Inflammatory macrophage treated with lipopolysaccharide for 1 hour (primary cell): ENCODE results near the gene RIPOR3.
"Not testable (repeated sequence)": the region's sequence is repeated elsewhere in the genome, so short reads cannot be mapped to it uniquely, and the experiment has no call there.

Source experiments
- DNase-seq, 2 donors: peaks; one replicate each; pipeline ENCODE4 v3.0.0-alpha.2; 2020 to 2022

RIPOR3 gene

DNA sequence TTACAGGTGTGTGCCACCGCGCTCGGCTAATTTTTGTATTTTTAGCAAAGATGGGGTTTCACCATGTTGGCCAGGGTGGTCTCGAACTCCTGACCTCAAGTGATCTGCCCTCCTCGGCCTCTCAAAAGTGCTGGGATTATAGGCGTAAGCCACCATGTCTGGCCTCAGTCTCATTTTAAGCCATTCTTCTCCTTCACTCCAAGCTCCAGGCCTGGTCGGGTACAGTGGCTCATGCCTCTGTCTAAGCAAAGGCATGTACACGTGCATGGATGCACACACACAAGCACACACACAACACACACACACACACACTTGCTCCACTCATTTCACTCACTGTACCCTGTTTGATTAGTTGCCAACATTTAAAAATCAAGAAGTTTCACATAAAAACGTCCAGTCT is 32.3 kb upstream of the RIPOR3 start:
- no peak for DNase-seq

DNA sequence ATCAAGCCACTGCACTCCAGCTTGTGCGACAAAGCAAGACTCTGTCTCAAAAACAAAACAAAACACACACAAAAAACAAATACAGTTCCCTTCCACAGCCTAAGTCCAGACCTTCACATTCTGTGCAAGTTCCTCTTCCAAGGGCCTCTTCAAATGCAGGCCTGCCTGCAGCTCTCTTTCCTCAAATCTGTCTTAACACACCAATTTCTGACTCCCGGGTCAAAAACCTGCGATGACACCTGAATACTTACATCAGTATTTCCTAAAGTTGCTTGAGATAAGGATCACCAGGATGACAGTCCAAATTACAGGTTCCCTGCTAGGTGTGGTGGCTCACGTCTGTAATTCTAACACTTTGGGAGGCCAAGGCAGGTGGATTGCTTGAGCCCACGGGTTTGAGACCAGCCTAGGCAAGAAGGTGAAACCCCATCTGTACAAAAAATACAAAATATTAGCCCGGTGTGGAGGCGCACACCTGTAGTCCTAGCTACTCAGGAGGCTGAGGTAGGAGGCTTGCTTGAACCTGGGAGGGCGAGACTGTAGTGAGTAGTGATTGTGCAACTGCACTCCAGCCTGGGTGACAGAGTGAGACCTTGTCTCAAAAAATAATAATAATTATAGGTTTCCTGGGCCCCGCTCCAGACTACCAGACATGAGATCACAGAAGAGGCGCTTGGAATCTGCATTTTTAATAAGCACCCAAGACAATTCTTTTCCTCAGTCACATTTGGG is 31.2 kb upstream of the RIPOR3 start:
- no peak for DNase-seq

DNA sequence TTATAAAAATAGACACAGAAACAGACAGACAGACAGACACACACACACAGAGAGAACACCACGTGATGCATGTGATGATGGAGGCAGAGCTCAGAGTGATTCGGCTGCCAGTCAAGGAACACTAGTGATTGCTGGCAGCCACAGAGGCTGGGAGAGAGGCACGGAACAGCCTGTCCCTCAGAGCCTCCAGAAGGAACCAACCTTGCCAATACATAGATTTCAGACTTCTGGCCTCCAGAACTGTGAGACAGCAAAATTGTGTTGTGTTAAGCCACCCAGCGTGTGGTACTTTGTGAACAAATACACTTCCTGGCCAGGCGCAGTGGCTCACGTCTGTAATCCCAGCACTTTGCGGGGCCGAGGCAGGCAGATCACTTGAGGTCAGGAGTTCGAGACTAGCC is 30.5 kb upstream of the RIPOR3 start:
- no peak for DNase-seq

DNA sequence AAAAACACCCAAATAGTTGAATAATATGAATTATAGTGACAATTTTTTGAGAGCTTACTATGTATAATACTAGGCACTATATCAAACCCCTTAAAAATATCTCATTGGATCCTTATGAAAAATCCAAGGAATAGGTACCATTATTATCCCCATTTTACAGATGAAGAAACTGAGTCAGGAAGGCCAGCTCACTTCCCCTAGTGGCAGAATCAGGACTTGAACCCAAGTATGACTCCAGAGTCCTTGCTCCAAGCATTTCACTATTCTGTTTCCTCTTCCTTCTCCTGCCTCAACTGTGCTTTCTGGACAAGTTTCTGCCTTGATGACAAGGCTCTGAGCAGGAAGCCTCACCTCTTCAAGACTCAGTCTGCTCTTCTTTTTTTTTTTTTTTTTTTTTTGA is 29.2 kb upstream of the RIPOR3 start:
- no peak for DNase-seq

DNA sequence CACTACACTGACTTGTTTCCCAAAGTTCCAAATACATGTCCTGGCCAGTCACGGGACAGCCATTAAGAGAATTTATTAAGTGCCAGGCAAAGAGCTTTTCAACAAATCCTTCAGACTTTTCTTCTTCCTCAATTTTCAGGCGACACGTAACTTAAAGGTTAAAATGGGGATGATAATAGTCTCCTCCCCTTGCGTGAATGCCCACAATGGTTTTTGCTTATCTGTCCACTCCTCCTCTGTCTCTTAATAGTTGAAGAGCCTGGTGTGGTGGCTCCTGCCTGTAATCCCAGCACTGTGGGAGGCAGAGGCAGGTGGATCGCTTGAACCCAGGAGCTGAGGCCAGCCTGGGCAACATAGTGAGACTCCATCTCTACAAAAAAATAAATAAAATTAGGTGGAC is 28.7 kb upstream of the RIPOR3 start:
- no peak for DNase-seq

DNA sequence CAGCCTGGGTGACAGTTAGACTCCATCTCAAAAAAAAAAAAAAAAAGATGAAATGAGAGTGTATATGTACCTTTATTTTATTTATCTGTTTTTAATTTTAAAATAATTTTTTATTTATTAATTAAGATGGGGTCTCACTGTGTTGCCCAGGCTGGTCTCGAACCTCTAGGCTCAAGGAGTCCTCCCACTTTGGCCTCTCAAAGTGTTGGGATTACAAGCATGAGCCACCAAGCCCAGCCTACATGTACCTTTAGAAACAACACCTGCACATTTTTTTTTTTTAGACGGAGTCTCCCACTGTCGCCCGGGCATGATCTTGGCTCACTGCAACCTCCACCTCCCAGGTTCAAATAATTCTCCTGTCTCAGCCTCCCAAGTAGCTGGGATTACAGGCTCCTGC is 28.0 kb upstream of the RIPOR3 start:
- no peak for DNase-seq

DNA sequence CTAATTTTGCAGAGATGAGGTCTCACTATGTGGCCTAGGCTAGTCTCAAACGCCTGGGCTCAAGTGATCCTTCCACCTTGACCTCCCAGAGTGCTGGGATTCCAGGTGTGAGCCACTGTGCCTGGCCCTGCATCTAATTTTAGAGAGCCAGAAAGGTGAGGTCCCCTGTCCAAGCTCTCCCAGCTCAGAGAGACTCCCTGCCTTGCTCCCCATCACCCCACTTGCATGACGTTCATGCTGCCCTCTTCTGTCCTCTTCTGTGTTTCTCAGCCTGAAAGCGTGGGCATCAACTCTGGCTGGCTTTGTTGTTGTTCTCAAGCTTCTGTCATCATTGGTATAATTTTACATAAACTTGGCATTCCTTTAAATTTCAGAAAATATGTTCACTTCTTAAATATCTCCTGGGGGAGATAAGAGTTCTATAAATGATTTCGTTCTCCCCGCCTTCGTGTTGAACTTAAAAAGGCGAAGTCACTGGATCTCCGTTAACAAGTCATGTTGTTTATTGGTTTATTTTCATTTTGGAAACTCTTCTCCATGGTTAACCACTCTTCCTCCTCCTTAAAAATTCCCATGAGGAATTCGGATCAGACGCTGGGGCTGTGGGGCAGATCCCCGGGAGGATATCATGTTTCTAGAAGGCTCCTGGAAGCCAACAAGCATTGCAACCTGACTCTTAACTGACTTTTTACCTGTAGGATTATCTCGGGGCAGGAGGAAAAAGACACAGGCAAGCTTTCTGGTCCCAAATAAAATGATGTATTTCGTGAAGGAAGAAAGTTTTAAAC is 26.8 kb upstream of the RIPOR3 start:
- DNase-seq = no peak

DNA sequence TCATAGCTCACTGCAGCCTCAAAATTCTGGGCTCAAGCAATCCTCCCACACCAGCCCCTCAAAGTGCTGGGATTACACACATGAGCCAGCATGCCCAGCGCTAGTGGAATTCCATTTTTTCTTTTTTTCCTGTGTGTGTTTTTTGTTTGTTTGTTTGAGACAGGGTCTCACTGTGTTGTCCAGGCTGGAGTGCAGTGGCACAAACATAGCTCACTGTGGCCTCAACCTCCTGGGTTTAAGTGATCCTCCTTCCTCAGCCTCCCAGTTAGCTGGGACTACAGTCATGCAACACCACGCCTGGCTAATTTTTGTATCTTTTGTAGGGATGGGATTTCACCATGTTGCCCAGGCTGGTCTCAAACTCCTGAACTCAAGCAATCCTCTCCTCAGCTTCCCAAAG is 26.0 kb upstream of the RIPOR3 start:
- no peak for DNase-seq

DNA sequence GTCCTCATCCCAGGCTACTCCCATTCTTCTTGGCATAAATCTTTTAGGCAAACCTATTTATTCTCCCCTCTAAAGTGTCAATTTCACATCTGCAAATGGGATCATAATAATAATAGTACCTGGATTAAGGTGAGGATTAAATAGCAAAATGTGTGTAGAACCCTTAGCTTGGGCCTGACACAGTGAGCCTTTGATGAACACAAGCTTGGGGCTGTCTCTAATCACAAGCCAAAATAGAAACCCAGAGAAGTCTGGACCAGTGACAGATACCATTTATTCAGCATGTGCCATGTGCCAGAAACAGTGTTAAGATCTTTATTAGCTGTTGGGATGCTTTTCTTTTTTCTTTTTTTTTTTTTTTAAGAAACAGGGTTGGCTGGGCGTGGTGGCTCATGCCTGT is 25.2 kb upstream of the RIPOR3 start:
- no peak for DNase-seq

DNA sequence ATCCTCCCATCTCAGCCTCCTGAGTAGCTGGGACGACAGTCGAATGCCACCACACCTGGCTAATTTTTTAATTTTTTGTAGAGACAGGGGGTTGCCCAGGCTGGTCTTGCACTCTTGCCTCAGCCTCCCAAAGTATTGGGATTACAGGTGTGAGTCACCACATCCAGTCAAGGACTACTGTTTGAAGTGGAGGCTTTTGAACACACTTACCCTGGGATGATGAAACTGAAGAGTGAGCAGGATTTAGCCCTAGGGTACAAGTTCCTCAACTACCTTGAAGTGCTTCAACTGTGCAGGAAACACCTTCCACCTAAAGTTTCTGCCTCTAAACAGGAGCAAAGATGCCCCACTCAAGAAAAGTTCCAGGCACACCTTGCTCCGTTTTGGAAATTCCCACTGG is 24.4 kb upstream of the RIPOR3 start:
- DNase-seq = no peak

DNA sequence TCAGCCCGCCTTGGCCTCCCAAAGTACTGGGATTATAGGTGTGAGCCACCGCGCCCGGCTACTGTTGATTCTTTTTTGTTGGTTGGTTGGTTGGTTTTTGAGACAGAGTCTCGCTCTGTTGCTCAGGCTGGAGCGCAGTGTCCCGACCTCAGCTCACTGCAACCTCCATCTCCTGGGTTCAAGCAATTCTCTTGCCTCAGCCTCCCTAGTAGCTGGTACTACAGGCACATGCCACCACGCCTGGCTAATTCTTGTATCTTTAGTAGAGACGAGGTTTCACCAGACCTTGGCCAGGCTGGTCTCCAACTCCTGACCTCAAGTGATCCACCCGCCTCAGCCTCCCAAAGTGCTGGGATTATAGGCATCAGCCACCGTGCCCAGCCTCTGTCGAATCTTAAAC is 23.1 kb upstream of the RIPOR3 start:
- not testable (repeated sequence) for DNase-seq

DNA sequence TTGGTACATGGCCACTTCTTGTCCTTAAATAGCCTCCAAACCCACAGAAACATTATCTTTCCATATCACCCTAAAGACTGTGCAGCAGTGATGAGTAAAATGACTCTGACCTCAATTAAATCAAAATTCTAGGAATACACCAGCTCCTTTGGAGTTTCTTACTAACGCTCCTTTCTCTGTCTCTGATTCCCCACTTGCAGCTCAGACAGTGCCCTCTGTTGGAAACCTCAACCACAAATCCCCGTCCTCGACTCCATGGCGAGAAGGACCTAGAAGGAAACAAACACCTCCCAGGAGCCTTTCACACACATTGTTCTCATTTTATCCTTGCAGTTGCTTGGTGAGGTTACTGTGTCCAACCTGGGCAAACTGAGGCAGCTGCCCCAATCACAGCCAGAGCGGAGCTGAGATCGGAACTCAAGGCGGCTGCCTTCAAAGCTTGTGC is 22.3 kb upstream of the RIPOR3 start:
- no peak for DNase-seq

DNA sequence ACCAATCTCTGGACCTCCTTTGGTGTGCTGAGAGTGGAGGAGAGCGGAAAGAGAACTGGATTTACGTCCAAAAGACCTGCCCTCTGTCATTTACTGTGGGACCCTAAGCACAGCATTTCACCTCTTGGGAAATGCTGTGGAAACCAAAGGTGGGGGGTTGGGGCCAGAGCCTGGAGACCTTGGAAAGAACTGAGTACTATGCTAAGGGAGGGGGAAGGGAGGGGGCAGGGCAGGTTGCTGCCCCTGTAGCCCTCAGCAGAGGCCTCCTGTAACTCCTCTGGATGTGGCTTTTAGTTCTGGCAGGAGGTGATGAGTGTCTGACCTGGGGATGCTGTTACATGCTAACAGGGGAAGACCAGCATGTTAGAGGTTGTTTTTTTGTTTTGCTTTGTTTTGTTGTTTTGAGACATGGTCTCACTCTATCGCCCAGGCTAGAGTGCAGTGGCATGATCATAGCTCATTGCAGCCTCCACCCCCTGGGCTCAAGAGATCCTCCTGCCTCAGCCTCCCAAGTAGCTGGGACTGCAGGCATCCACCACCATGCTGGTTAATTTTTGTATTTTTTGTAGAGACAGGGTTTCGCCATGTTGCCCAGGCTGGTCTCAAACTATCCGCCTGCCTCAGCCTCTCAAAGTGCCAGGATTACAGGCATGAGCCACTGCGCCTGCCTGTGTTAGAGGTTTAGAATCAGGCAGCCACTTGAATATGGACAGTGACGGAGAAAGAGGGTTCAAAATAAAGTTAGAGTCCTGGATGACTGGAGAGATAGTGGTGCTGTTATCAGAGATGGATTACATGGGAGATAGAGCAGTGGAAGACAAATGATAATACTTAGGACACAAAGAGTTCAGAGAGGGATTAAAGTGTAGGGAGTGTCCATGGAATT is 21.7 kb upstream of the RIPOR3 start:
- DNase-seq = no peak

DNA sequence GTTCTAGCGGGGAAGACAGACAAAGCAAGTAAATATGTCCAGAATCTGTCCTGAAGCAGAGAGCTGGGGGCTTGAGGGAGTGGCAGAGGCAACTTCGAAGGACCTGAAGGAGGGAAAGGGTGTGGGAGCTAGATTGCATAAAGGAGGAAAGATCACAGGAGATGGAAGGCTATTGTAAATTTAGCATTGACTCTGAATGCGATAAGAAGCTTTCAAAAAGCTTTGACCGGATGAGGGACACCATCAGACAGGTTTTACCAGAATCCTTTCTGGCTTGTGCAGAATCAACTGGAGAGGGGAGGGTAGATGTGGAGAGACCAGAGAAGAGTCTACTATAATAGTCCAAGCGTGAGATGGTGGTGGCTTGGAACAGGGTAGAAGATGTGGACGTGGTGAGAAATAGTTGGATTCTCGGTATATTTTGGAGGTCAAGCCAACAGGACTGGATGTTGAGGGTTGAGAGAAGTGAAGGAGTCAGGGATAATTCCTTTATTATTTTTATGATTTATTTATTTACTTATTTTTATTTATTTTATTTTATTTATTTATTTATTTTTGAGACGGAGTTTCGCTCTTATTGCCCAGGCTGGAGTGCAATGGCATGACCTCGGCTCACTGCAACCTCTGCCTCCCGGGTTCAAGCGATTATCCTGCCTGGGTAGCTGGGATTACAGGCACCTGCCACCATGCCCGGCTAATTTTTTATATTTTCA is 19.9 kb upstream of the RIPOR3 start:
- no peak for DNase-seq

DNA sequence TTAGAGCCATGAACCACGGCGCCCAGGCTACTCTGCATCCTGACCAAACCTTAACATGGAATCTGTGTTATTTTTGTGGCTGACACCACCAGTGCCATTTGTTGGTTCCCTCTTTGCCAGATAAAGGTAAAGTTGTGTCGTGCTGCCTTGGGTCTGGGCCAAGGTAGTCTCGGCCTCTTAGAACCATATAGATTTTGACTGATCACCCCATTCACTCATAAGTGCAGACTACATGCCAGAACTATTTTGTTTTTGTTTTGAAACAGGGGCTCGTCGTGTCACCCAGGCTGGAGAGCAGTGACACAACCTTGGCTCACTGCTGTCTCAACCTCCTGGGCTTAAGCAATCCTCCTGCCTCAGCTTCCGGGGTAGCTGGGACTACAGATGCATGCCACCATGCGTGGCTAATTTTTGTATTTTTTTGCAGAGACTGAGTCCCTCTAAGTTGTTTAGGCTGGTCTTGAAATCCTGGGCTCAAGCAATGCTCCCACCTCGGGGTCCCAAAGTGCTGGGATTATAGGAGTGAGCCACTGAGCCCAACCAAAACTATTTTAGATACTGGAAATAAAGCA is 19.2 kb upstream of the RIPOR3 start:
- DNase-seq = no peak

DNA sequence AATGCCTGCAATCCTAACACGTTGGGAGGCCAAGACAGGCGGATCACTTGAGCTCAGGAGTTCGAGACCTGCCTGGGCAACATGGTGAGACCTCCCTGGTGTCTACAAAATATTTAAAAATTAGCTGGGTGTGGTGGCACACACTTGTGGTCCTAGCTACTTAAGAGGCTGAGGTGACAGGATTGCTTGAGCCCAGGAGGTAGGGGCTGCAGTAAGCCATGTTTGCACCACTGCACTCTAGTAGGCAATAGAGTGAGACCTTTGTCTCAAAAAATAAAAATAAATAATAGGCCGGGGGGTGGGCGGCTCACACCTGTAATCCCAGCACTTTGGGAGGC is 18.3 kb upstream of the RIPOR3 start:
- no peak for DNase-seq

DNA sequence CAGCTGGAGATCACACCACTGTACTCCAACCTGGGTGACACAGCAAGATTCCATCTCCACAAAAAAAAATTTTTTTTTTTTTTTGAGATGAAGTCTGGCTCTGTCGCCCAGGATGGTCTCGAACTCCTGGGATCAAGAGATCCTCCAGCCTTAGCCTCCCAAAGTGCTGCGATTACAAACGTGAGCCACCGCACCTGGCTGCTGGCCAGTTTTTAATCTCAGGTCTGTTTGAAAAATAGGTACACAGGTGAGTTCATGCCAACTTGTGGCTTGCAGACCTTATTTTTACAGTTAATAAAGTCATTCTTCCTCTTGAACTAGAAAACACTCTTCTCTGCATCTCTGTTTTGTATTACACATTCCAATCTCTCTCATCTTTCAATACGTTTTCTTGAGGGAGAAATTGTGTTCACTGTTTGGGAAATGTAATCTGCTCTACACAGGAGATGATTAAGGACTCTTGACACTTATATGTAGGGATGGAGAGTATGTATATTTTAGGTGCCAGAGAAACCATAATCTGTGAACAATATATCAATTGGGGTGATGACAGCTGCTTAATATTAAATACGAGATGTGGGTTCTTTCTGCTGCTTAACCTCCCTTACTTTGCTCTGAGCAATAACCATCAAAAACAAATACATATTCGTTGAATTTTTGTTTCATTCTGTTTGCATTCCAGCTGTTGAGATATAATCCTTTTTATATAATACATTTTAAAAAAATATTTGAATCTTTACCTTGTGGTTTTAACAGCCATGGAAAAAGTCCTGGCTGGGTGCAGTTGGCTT is 17.7 kb upstream of the RIPOR3 start:
- DNase-seq = no peak

DNA sequence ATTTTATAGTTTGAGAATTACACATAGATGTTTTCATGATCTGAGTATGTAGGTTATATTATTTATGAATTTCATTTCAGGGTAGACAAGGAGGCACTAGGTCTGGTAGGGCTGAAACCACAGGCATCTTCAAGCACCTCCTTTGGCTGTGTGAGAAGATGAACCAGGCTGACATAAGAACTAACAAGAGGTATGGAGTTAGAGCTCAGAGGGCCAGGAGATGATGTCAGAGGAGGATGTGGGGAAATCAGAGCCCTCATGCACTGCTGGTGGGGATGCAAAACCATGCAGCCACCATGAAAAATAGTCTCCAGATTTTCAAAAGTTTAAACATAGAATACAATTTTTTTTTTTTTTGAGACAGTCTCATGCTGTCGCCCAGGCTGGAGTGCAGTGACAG is 13.6 kb upstream of the RIPOR3 start:
- no peak for DNase-seq

DNA sequence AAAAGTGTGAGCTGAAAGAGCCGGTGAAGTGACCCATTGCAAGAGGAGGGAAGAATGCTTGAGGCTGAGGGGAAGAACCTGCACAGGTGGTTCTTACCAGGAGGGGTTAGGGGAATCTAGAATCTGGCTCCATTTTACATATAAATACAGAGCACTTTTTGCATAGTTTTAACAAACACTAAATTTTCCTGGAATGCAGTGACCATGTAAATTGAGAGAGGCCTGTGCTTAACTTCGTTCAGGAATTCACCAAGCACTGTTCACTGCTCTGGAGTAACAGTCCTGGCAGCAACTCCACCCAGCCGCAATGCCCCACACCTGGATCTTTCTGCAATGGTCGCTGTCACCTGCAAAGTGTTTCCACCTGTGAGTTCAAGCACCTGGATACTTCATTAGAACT is 13.2 kb upstream of the RIPOR3 start:
- no peak for DNase-seq

DNA sequence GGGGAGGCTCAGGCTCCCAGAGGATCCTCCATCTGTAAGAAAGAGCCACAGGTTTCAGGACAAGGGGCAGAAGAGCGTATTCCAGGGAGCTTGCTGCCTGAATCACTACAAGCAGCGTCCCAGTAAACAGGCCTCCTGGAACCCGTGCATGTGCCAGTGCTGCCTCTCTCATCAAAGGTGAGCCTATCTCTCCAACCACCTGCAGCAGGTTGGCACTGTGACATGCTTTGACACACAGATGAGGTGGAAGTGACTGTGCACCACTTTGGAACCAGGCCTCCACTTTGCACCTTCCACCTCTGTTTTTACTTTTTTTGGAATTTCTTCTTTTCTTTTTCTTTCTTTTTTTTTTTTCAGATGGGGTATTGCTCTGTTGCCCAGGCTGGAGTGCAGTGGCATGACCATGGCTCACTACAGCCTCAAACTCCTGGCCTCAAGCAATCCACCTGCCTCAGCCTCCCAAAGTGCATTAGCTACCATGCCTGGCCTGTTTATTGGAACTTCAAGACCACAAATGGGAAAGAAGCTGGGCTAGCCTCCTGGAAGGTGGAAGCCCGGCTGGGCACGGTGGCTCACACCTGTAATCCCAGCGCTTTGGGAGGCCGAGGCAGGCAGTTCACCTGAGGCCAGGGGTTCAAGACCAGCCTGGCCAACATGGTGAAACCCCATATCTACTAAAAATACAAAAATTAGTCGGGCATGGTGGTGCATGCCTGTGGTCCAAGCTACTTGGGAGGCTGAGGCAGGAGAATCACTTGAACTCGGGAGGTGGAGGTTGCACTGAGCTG is 12.5 kb upstream of the RIPOR3 start:
- not testable (repeated sequence) for DNase-seq
